Neuron (in vitro differentiated cells): Measurements from ENCODE around the gene SNTG2.

Source experiments
- H2AFZ ChIP-seq: one replicate; pipeline ENCODE4 v1.6.1; 2013; ENCODE audit warnings: low read depth, mild to moderate bottlenecking, inconsistent platforms, low read length, moderate library complexity
- H3K27me3 ChIP-seq: one replicate; pipeline ENCODE4 v1.6.1; 2013; ENCODE audit warnings: low read length; ENCODE audit not compliant: insufficient read depth
- H3K36me3 ChIP-seq: one replicate; pipeline ENCODE4 v1.6.1; 2013; ENCODE audit warnings: low read length; ENCODE audit not compliant: insufficient read depth
- H3K4me1 ChIP-seq: one replicate; pipeline ENCODE4 v1.6.1; 2013; ENCODE audit warnings: low read length; ENCODE audit not compliant: insufficient read depth
- H3K4me3 ChIP-seq: 2 replicates; pipeline ENCODE4 v1.5.1; 2013; ENCODE audit warnings: mild to moderate bottlenecking, low read length, moderate library complexity
- H3K9me3 ChIP-seq: one replicate; pipeline ENCODE4 v1.6.1; 2013; ENCODE audit warnings: low read length

The SNTG2 gene

GRCh38 chr2:949384-950079 lies 1.1 kb upstream of the SNTG2 start:
- Histone ChIP-seq H3K36me3 (no peaks in the 10 kb centered on the region), H3K4me3 (no peak overlapping the region), H3K9me3 (peaks cover 3% of the 10 kb centered on the region), H3K4me1 (peaks cover 3% of the 10 kb centered on the region), H2AFZ (no peak overlapping the region), H3K27me3 (peaks cover 56% of the 10 kb centered on the region)

GRCh38 chr2:951224-952006 lies 766 bp downstream of the SNTG2 start:
- peaks cover 3% of the 10 kb centered on the region for H3K4me1 ChIP-seq
- no peaks in the 10 kb centered on the region for H3K36me3 ChIP-seq
- H3K9me3 ChIP-seq, result no peaks in the 10 kb centered on the region
- no peak overlapping the region for H3K4me3 ChIP-seq
- peaks cover 62% of the 10 kb centered on the region for H3K27me3 ChIP-seq
- no peak overlapping the region for H2AFZ ChIP-seq

GRCh38 chr2:953408-953807 lies 2.8 kb downstream of the SNTG2 start:
- Histone ChIP-seq H3K36me3 (no peaks in the 10 kb centered on the region), H3K4me1 (peaks cover 3% of the 10 kb centered on the region), H2AFZ (no peak overlapping the region), H3K27me3 (peaks cover 61% of the 10 kb centered on the region), H3K9me3 (no peaks in the 10 kb centered on the region), H3K4me3 (no peak overlapping the region)

GRCh38 chr2:953975-954686 lies 3.5 kb downstream of the SNTG2 start:
- Histone ChIP-seq H3K4me3 (no peak overlapping the region), H3K36me3 (no peaks in the 10 kb centered on the region), H3K4me1 (peaks cover 3% of the 10 kb centered on the region), H2AFZ (no peak overlapping the region), H3K9me3 (no peaks in the 10 kb centered on the region), H3K27me3 (peaks cover 54% of the 10 kb centered on the region)

GRCh38 chr2:954687-955000 lies 4.0 kb downstream of the SNTG2 start:
- Histone ChIP-seq H3K4me1 (peaks cover 3% of the 10 kb centered on the region), H3K36me3 (no peaks in the 10 kb centered on the region), H3K27me3 (peaks cover 48% of the 10 kb centered on the region), H3K9me3 (no peaks in the 10 kb centered on the region), H3K4me3 (no peak overlapping the region), H2AFZ (no peak overlapping the region)

- H3K4me1 ChIP-seq, result no peaks in the 10 kb centered on the region
- no peaks in the 10 kb centered on the region for H3K36me3 ChIP-seq
- no peaks in the 10 kb centered on the region for H3K9me3 ChIP-seq
- peaks cover 42% of the 10 kb centered on the region for H3K27me3 ChIP-seq
- H3K4me3 ChIP-seq, result no peak overlapping the region
- no peak overlapping the region for H2AFZ ChIP-seq
Measured at GRCh38 chr2:955829-956731, 5.4 kb downstream of the SNTG2 start.

- Histone ChIP-seq H3K36me3 (no peaks in the 10 kb centered on the region), H2AFZ (no peak overlapping the region), H3K4me3 (no peak overlapping the region), H3K27me3 (peaks cover 15% of the 10 kb centered on the region), H3K4me1 (no peaks in the 10 kb centered on the region), H3K9me3 (no peaks in the 10 kb centered on the region)
Measured at GRCh38 chr2:959457-959856, 8.8 kb downstream of the SNTG2 start.

- no peaks in the 10 kb centered on the region for H3K9me3 ChIP-seq
- H2AFZ ChIP-seq, result no peak overlapping the region
- H3K4me3 ChIP-seq, result no peak overlapping the region
- no peaks in the 10 kb centered on the region for H3K4me1 ChIP-seq
- peaks cover 11% of the 10 kb centered on the region for H3K27me3 ChIP-seq
- H3K36me3 ChIP-seq, result no peaks in the 10 kb centered on the region
Measured at GRCh38 chr2:960061-960736, 9.6 kb downstream of the SNTG2 start.

GRCh38 chr2:961786-962185 lies 11.1 kb downstream of the SNTG2 start:
- H3K4me3 ChIP-seq, result no peak overlapping the region
- H3K9me3 ChIP-seq, result no peaks in the 10 kb centered on the region
- no peaks in the 10 kb centered on the region for H3K36me3 ChIP-seq
- no peaks in the 10 kb centered on the region for H3K4me1 ChIP-seq
- H3K27me3 ChIP-seq, result peaks cover 10% of the 10 kb centered on the region
- no peak overlapping the region for H2AFZ ChIP-seq

GRCh38 chr2:963876-964275 lies 13.2 kb downstream of the SNTG2 start:
- Histone ChIP-seq H3K4me1 (no peaks in the 10 kb centered on the region), H3K27me3 (no peaks in the 10 kb centered on the region), H3K36me3 (no peaks in the 10 kb centered on the region), H3K9me3 (no peaks in the 10 kb centered on the region), H2AFZ (no peak overlapping the region), H3K4me3 (no peak overlapping the region)

- no peak overlapping the region for H3K4me3 ChIP-seq
- no peaks in the 10 kb centered on the region for H3K27me3 ChIP-seq
- no peaks in the 10 kb centered on the region for H3K36me3 ChIP-seq
- no peaks in the 10 kb centered on the region for H3K4me1 ChIP-seq
- H2AFZ ChIP-seq, result no peak overlapping the region
- no peaks in the 10 kb centered on the region for H3K9me3 ChIP-seq
Measured at GRCh38 chr2:964562-964961, 13.9 kb downstream of the SNTG2 start.

GRCh38 chr2:965640-966147 lies 15.0 kb downstream of the SNTG2 start:
- Histone ChIP-seq H3K27me3 (no peaks in the 10 kb centered on the region), H3K4me3 (no peak overlapping the region), H3K36me3 (no peaks in the 10 kb centered on the region), H3K9me3 (no peaks in the 10 kb centered on the region), H2AFZ (no peak overlapping the region), H3K4me1 (no peaks in the 10 kb centered on the region)
